ENCODE measurements around the gene CHERP. TPM values are rescaled to one million over a fixed set of nuclear protein-coding genes. Genes with fewer than 3 reads are reported as not detected.

CHERP gene
- total RNA-seq, 2 donors from 2014 or later = 8.6 to 34.9 TPM

DNA sequence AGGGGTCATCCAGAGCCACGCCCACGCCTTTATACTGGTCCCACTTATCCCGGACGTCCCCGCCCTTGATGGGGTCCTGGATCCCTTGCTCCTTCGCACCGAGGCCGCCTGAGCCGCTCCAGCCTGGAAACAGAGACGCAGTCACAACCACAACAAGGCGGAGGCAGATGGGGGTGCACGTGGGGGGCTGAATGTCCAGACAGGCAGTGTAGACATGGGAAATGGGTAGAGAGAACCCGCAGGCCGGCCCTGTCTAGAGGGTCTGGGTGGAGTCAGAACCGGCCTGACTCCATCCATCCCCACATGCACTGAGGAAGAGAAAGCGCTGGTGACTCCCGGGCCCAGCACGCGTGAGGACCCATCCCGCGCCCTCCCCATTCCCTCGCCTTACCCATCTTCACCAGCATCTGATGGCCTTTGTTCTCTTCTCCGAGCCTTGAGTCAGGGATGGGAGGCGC, 23.0 kb downstream of the CHERP start:
- Histone ChIP-seq H3K27ac (no peak overlapping the region), H3K4me1 (no peaks in the 10 kb centered on the region), H3K36me3 (replicated peaks in 1 of 2; ENCODE audit: insufficient read depth in 1 of 2, low read depth in 2 of 2) (peaks cover 25 to 38% of the 10 kb centered on the region in 2 donors), H3K27me3 (no peaks in the 10 kb centered on the region), H3K4me3 (no peak overlapping the region), H3K9me3 (no peaks in the 10 kb centered on the region)
- intact Hi-C loops (cut with DNase I) = no loop called here
- 95 to 96% methylated on average over 15 to 24 of the region's 24 CpGs for WGBS, 2 donors
- TF ChIP-seq, protein P1, sequence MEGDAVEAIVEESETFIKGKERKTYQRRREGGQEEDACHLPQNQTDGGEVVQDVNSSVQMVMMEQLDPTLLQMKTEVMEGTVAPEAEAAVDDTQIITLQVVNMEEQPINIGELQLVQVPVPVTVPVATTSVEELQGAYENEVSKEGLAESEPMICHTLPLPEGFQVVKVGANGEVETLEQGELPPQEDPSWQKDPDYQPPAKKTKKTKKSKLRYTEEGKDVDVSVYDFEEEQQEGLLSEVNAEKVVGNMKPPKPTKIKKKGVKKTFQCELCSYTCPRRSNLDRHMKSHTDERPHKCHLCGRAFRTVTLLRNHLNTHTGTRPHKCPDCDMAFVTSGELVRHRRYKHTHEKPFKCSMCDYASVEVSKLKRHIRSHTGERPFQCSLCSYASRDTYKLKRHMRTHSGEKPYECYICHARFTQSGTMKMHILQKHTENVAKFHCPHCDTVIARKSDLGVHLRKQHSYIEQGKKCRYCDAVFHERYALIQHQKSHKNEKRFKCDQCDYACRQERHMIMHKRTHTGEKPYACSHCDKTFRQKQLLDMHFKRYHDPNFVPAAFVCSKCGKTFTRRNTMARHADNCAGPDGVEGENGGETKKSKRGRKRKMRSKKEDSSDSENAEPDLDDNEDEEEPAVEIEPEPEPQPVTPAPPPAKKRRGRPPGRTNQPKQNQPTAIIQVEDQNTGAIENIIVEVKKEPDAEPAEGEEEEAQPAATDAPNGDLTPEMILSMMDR (IDR thresholded peaks at IDR 0.05) = no peak
- TF ChIP-seq POLR2A (IDR thresholded peaks at IDR 0.05) = no peak
- no peak for ATAC-seq
- DNase-seq = no peak

DNA sequence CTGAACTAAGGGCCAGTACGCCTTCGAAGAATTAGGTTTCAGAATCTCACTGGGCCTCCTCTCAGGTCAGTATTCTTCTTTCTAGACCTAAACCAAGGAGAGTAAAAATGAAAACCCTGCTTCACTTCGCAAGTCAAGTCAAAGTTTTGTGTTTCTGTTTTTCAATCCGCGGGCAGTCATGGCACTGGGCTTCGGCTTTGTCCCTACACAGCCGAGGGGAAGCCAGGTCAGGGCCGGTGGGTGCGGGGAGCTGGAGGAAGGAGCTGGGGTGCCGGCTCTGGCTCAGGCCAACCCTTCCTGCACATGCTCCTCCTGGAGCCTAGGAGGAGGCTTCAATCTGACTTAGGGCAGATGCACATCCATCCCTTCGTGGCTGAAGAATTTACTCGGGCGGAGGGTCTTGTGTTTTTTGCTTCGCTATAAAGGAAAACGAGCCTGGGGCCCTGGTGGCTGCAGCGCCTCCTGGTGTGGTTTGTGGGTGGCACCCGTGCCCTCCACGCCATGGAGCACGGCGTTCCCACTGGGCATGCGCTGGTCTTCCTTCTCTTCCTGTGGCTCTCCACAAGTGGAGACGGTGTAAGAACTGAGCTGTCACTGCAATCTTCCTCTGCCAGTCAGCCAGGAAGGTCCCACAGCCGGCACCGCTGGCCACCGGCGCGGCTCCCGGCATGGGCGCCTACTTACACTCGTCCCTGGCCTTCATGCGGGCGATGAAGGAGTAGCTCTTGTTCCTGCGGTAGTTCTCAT, 23.6 kb downstream of the CHERP start:
- DNase-seq (no peak), ATAC-seq (no peak)
- WGBS, 2 donors = 77 to 88% methylated on average over 17 to 33 of the region's 33 CpGs
- TF ChIP-seq, protein P1 (IDR thresholded peaks at IDR 0.05) = no peak
- TF ChIP-seq POLR2A (IDR thresholded peaks at IDR 0.05) = no peak
- H3K9me3 ChIP-seq = no peaks in the 10 kb centered on the region
- H3K36me3 ChIP-seq (replicated peaks in 1 of 2; ENCODE audit: insufficient read depth in 1 of 2, low read depth in 2 of 2) = peaks cover 25 to 34% of the 10 kb centered on the region in 2 donors
- intact Hi-C loops (cut with DNase I) = no loop called here
- H3K27ac ChIP-seq = no peak overlapping the region
- H3K4me3 ChIP-seq = no peak overlapping the region
- no peaks in the 10 kb centered on the region for H3K27me3 ChIP-seq
- no peaks in the 10 kb centered on the region for H3K4me1 ChIP-seq

DNA sequence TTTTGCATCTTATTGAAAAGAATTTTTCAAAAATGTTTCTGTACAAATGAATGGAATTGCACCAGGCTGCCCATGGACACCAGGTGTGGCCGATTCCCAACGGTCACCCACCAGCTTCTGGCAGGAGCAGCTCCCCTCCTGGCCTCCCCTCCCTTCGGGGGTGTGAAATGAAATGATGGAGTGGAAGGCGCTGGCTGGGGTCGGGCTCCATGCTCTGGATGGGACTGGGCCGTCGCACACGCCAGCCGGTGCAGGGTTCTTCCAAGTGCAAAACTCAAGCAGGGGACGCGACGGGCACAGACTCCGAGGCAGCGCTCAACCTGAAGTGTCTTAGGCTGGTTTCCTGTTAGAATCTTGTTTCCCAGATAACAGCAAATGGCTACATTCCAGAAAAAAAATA, 24.2 kb downstream of the CHERP start:
- Histone ChIP-seq H3K36me3 (replicated peaks in 1 of 2; ENCODE audit: insufficient read depth in 1 of 2, low read depth in 2 of 2) (peaks cover 21 to 34% of the 10 kb centered on the region in 2 donors), H3K9me3 (no peaks in the 10 kb centered on the region), H3K27me3 (no peaks in the 10 kb centered on the region), H3K4me1 (no peaks in the 10 kb centered on the region), H3K4me3 (no peak overlapping the region), H3K27ac (no peak overlapping the region)
- intact Hi-C loops (cut with DNase I) = no loop called here
- no peak for TF ChIP-seq POLR2A (IDR thresholded peaks at IDR 0.05)
- TF ChIP-seq, protein P1 (IDR thresholded peaks at IDR 0.05) = no peak
- WGBS, 2 donors = 84% methylated on average over 14 of the region's 14 CpGs
- DNase-seq (no peak), ATAC-seq (no peak)

DNA sequence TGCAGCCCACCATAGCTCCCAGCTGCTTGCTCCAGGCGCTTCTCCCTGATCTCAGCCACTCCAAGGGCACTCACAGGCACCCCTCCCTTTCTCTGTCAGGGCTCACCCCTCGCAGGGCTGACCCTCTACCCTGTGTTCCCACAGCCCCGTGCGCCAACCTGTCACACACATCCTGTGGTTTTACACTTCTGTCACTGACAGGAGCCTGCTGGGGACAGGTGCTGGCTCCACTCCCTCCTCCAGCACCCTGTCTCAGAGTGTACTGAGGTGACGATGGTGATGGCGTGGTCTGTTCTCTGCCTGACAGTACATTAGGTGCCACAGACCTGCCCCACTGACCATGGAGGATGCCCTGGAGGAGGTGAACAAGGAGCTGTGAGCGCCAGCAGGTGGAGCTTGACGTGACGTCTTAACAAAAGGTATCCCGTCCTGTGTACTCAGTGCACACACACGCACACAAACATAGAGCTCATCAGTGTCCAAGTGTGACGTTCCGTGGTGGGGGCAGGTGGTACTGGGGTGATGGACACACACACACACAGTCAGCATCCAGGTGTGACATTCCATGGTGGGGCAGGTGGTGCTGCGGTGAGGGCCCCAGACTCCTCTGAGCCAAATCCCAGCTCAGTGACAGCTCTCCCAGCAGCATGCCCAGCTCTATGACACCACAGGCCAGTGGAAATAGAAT, 25.2 kb downstream of the CHERP start:
- Histone ChIP-seq H3K27me3 (no peaks in the 10 kb centered on the region), H3K27ac (no peak overlapping the region), H3K36me3 (replicated peaks in 1 of 2; ENCODE audit: insufficient read depth in 1 of 2, low read depth in 2 of 2) (peaks cover 14 to 27% of the 10 kb centered on the region in 2 donors), H3K9me3 (no peaks in the 10 kb centered on the region), H3K4me3 (no peak overlapping the region), H3K4me1 (no peaks in the 10 kb centered on the region)
- 84 to 85% methylated on average over 14 of the region's 14 CpGs for WGBS, 2 donors
- no peak for ATAC-seq
- intact Hi-C loops (cut with DNase I) = no loop called here
- no peak for TF ChIP-seq POLR2A (IDR thresholded peaks at IDR 0.05)
- TF ChIP-seq, protein P1 (IDR thresholded peaks at IDR 0.05) = no peak
- no peak for DNase-seq
